Erythroblast (primary cell): ENCODE measurements around the gene PLXNA2.

Experiments
- GATA1 ChIP-seq: IDR thresholded peaks from 2 replicates; pipeline ENCODE4 v1.6.1; 2011; ENCODE audit warnings: low read depth, mild to moderate bottlenecking, control low read depth, low read length, moderate library complexity
- POLR2A ChIP-seq: IDR thresholded peaks from 2 replicates; pipeline ENCODE4 v1.6.1; 2011; ENCODE audit warnings: mild to moderate bottlenecking, low read length

GRCh38 chr1:208178091-208178529 is 66.1 kb downstream of the PLXNA2 start:
- no peak for TF ChIP-seq POLR2A
- TF ChIP-seq GATA1, result no peak
